ENCODE measurements around the gene C14orf180.

DNA sequence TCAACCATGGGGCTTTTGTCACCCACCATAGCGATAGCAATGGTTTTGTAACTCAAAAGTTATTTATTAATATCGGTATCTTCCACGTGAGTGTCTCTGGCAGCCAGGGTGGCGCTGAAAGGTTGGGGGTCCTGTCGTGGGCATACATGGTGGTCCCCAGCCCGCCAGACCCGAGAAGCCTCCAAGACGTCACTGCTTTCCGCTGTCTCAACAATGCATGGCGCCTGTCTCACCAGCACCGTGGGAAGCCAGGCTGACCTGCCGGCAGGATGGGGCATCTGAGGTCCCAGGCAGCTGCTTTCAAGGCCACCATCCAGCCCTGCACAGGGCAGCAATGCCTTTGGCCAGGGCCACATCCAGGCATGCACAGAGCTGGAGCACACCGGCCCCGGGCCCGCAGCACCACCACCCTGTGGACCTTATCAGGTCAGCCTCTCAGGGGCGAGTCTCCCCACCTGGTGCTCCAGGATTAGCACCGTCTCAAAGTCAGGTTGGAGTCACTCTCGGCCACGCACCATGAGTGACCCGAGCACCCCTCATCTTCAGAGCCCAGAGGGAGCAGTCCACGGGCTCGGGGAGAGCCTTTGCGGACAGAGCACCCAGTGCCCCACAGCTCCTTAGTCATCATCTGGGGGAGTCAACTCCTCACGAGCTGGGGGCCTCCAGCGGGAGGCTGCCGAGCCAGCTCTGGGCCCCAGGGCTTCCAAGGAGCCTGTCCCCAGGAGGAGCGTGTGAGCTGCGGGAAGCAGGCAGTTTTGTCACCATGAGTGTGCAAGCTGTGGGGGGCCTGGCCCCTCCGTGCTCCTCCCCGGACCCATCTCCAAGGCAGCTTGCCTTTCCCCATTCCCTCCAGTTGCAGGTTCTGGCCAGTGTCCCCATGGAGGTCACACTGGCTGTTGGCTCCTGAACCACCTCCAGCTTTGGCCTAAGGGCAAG lies 14.6 kb upstream of the C14orf180 start:
- TF ChIP-seq, protein P1, sequence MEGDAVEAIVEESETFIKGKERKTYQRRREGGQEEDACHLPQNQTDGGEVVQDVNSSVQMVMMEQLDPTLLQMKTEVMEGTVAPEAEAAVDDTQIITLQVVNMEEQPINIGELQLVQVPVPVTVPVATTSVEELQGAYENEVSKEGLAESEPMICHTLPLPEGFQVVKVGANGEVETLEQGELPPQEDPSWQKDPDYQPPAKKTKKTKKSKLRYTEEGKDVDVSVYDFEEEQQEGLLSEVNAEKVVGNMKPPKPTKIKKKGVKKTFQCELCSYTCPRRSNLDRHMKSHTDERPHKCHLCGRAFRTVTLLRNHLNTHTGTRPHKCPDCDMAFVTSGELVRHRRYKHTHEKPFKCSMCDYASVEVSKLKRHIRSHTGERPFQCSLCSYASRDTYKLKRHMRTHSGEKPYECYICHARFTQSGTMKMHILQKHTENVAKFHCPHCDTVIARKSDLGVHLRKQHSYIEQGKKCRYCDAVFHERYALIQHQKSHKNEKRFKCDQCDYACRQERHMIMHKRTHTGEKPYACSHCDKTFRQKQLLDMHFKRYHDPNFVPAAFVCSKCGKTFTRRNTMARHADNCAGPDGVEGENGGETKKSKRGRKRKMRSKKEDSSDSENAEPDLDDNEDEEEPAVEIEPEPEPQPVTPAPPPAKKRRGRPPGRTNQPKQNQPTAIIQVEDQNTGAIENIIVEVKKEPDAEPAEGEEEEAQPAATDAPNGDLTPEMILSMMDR (conservative IDR thresholded peaks at IDR 0.05 in 1 of 2, IDR thresholded peaks at IDR 0.05 in 1 of 2; ENCODE audit: low read depth in 1 of 2, low read length in 2 of 2), result no peak
- no peak for TF ChIP-seq EZH2 (IDR thresholded peaks at IDR 0.05; ENCODE audit: low read length, missing control alignments)
